ELF-1 (cell line): ENCODE measurements around the gene C19orf38.
"Not testable (repeated sequence)": the region's sequence is repeated elsewhere in the genome, so short reads cannot be mapped to it uniquely, and the experiment has no call there.

Experiments
- DNase-seq: peaks from one replicate; pipeline ENCODE4 v3.0.0-alpha.2; 2016; ENCODE audit warnings: low read depth, low spot score

Gene C19orf38

GRCh38 chr19:10820173-10820572 lies 28.0 kb upstream of the C19orf38 start:
- no peak for DNase-seq

GRCh38 chr19:10823690-10824089 lies 24.5 kb upstream of the C19orf38 start:
- DNase-seq: no peak

GRCh38 chr19:10826231-10826630 lies 22.0 kb upstream of the C19orf38 start:
- no peak for DNase-seq

GRCh38 chr19:10826846-10827245 lies 21.4 kb upstream of the C19orf38 start:
- DNase-seq: no peak

GRCh38 chr19:10828981-10829821 lies 19.0 kb upstream of the C19orf38 start:
- DNase-seq: peak; percentile 32

GRCh38 chr19:10829967-10830366 lies 18.2 kb upstream of the C19orf38 start:
- no peak for DNase-seq

GRCh38 chr19:10830370-10830769 lies 17.8 kb upstream of the C19orf38 start:
- DNase-seq: no peak

GRCh38 chr19:10830931-10831779 lies 17.1 kb upstream of the C19orf38 start:
- DNase-seq: no peak

- no peak for DNase-seq
Measured at GRCh38 chr19:10831987-10832938, 16.0 kb upstream of the C19orf38 start.

GRCh38 chr19:10832939-10833296 lies 15.3 kb upstream of the C19orf38 start:
- no peak for DNase-seq

GRCh38 chr19:10835089-10835753 lies 13.0 kb upstream of the C19orf38 start:
- no peak for DNase-seq

- DNase-seq: peak; percentile 100
Measured at GRCh38 chr19:10835754-10836478, 12.3 kb upstream of the C19orf38 start, which contains the start of gene TMED1. Gene TMED1 (minus strand): TSS chr19:10836212. CDS start chr19:10836191, 21 bp downstream.

GRCh38 chr19:10836479-10837330 lies 11.5 kb upstream of the C19orf38 start:
- no peak for DNase-seq

- not testable (repeated sequence) for DNase-seq
Measured at GRCh38 chr19:10837649-10838048, 10.6 kb upstream of the C19orf38 start.

GRCh38 chr19:10838377-10838776 lies 9.8 kb upstream of the C19orf38 start:
- no peak for DNase-seq

- no peak for DNase-seq
Measured at GRCh38 chr19:10839114-10840050, 8.8 kb upstream of the C19orf38 start.

GRCh38 chr19:10842788-10843187 lies 5.4 kb upstream of the C19orf38 start:
- DNase-seq: no peak
